ENCODE data around the gene SLC12A8.

- TF ChIP-seq EP300 (IDR thresholded peaks at IDR 0.05; ENCODE audit: borderline replicate concordance in 1 of 2, low read depth in 1 of 2, low read length in 1 of 2) (no peak), CTCF (IDR thresholded peaks at IDR 0.05) (peak; percentile 67), GABPA (IDR thresholded peaks at IDR 0.05; ENCODE audit: low read depth) (no peak), POLR2AphosphoS5 (IDR thresholded peaks at IDR 0.05; ENCODE audit: low read depth, low read length) (no peak), YY1 (IDR thresholded peaks at IDR 0.05; ENCODE audit: low read depth) (no peak), RFX5 (IDR thresholded peaks at IDR 0.05; ENCODE audit: low read length) (no peak), MEF2A (IDR thresholded peaks at IDR 0.05; ENCODE audit: borderline replicate concordance, low read depth) (no peak), TAF1 (IDR thresholded peaks at IDR 0.05; ENCODE audit: borderline replicate concordance, low read depth, low read length) (no peak), RCOR1 (IDR thresholded peaks at IDR 0.05; ENCODE audit: low read length) (no peak), SIN3A (IDR thresholded peaks at IDR 0.05; ENCODE audit: borderline replicate concordance, low read depth, low read length) (no peak), SMC3 (IDR thresholded peaks at IDR 0.05; ENCODE audit: low read depth, low read length) (peak; percentile 36)
Observed at GRCh38 chr3:125150525-125151441, 61.8 kb downstream of the SLC12A8 start.

All from SK-N-SH (cell line).